Activated T-helper 9 cell treated with anti-CD3 and anti-CD28 coated beads, Interleukin-2, amount 50 U/mL, for 16 hours (primary cell): ENCODE data around the gene KIAA0040.

Source experiments
- DNase-seq: peaks from one replicate; pipeline ENCODE4 v3.0.0-alpha.2; 2020; ENCODE audit warnings: low read depth

KIAA0040 gene

GRCh38 chr1:175169286-175170018 is 23.1 kb downstream of the KIAA0040 start:
- DNase-seq, result no peak

- DNase-seq, result no peak
These were observed 23.8 kb downstream of the KIAA0040 start for GRCh38 chr1:175168782-175169181.

GRCh38 chr1:175167861-175168260 is 24.7 kb downstream of the KIAA0040 start:
- DNase-seq, result no peak

- DNase-seq, result no peak
These were observed 25.8 kb downstream of the KIAA0040 start for GRCh38 chr1:175166746-175167145.

GRCh38 chr1:175164751-175165150 is 27.8 kb downstream of the KIAA0040 start:
- DNase-seq, result no peak

GRCh38 chr1:175163702-175164101 is 28.9 kb downstream of the KIAA0040 start:
- DNase-seq, result no peak

- no peak for DNase-seq
These were observed 29.6 kb downstream of the KIAA0040 start for GRCh38 chr1:175162955-175163354.

- no peak for DNase-seq
These were observed 34.4 kb downstream of the KIAA0040 start for GRCh38 chr1:175158170-175158591.

GRCh38 chr1:175157200-175157599 is 35.4 kb downstream of the KIAA0040 start:
- DNase-seq, result no peak

GRCh38 chr1:175155936-175156335 is 36.6 kb downstream of the KIAA0040 start:
- no peak for DNase-seq

- no peak for DNase-seq
These were observed 37.1 kb downstream of the KIAA0040 start for GRCh38 chr1:175155473-175155856.

- DNase-seq, result peak; percentile 61
These were observed 37.7 kb downstream of the KIAA0040 start for GRCh38 chr1:175154629-175155472.

- peak; percentile 51 for DNase-seq
These were observed 40.4 kb downstream of the KIAA0040 start for GRCh38 chr1:175152006-175152652.

- DNase-seq, result no peak
These were observed 41.8 kb downstream of the KIAA0040 start for GRCh38 chr1:175150596-175151319.

- no peak for DNase-seq
These were observed 44.5 kb downstream of the KIAA0040 start for GRCh38 chr1:175148068-175148467.

GRCh38 chr1:175147569-175147968 is 45.0 kb downstream of the KIAA0040 start:
- no peak for DNase-seq

- peak; percentile 50 for DNase-seq
These were observed 45.9 kb downstream of the KIAA0040 start for GRCh38 chr1:175146529-175147213.

GRCh38 chr1:175145899-175146528 is 46.6 kb downstream of the KIAA0040 start:
- no peak for DNase-seq

- no peak for DNase-seq
These were observed 54.0 kb downstream of the KIAA0040 start for GRCh38 chr1:175138579-175138978.

- DNase-seq, result no peak
These were observed 55.2 kb downstream of the KIAA0040 start for GRCh38 chr1:175137369-175137768.

- no peak for DNase-seq
These were observed 56.3 kb downstream of the KIAA0040 start for GRCh38 chr1:175136246-175136645.
